NCI-H345 treated with DMSO at 0.1 percent for 48 hours (cell line): ENCODE data around the gene OVOL3.
"Not testable (repeated sequence)": the region's sequence is repeated elsewhere in the genome, so short reads cannot be mapped to it uniquely, and the experiment has no call there.

Experiments
- DNase-seq: peaks from one replicate; lab custom pipeline; 2025; ENCODE audit not compliant: unreplicated experiment; lab: John Stamatoyannopoulos, UW

The OVOL3 gene

DNA sequence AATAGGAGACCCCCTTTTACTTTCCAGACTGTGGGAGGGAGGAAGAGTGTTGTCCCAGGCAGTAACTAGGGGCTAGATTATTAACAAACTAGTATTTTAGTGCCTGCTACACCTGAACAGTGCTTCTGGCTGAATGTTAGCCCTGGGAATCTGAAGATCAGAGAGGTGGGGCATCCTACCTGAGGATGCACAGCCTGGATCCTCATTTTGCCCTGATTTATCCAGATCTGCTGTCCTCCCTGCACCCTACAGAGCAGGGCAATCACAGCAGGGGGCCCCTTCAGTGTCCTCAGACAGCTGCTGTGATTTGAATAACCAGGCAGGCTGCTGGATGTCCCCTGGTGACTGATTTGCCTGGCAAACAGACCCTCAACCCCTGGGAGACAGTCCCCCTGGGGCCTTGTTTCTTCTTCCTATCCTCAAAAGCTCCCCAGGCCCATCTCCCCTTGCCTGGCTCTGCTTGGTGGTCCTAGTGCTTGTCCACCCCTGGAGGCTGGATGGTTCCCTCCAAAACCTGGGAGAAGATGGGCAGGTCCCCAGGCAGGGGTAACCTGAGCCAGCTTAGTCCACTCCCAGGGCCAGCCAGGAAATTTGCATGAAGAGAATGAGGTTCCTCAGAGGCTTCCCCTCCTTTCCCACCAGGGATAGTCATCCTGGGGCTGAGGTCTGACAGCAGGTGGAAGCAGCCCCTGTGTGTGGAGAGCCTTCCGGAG, at the start of gene OVOL3:
Gene OVOL3, plus strand, starts transcription at position 657 of the 713 bp plus-strand sequence. CDS start 60 bp downstream, outside the sequence.
- no peak for DNase-seq

DNA sequence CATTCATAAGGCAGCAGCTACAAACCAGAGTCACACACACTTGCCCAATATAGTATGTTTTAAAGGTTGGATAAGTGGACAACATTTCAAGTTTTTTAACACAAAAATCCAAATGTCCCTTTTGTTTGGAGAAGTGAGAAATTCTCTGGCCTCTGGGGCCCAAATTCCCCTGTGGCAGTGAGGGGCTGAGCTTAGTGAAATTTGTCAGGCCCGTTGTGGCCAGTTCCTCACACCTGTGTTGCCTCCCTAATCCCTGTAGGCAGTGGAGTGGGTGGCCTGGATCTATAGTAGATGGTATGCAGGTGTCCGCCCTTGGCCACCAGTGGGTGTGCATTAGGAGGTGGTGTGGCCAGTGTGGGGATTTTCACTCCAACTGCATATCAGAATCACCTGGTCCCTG, 49.6 kb upstream of the OVOL3 start:
- DNase-seq, result no peak

- no peak for DNase-seq
These were observed 46.1 kb upstream of the OVOL3 start for GRCh38 chr19:36064826-36065225.

DNA sequence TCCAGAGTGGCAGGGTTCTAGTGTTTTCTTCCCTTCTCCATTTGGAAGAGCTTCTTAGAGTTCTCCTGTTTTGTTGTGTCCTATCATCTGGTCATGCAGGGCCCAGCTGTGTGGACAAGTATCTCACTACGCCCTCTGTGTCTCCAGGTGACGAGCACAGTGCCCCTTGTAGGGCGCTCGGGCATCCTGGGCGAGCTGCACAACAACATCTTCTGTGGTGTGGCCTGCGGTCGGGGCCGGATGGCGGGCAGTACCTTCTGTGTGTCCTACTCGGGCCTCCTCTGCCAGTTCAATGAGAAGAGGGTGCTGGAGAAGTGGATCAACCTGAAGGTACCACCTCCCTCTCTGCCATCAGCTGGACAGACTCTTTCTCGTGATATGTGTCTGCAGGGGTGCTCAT, 43.3 kb upstream of the OVOL3 start:
- no peak for DNase-seq

DNA sequence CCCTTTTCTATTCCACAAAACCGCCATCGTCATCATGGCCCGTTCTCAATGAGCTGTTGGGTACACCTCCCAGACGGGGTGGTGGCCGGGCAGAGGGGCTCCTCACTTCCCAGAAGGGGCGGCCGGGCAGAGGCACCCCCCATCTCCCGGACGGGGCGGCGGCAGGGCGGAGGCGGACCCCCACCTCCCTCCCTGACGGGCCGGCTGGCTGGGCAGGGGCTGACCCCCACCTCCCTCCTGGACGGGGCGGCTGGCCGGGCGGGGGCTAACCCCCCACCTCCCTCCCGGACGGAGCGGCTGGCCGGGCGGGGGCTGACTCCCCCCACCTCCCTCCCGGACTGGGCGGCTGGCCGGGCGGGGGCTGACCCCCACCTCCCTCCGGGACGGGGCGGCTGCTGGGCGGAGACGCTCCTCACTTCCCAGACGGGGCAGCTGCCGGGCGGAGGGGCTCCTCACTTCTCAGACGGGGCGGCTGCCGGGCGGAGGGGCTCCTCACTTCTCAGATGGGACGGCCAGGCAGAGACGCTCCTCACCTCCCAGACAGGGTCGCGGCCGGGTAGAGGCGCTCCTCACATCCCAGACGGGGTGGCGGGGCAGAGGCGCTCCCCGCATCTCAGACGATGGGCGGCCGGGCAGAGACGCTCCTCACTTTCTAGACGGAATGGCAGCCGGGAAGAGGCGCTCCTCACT, 42.0 kb upstream of the OVOL3 start:
- DNase-seq, result not testable (repeated sequence)

DNA sequence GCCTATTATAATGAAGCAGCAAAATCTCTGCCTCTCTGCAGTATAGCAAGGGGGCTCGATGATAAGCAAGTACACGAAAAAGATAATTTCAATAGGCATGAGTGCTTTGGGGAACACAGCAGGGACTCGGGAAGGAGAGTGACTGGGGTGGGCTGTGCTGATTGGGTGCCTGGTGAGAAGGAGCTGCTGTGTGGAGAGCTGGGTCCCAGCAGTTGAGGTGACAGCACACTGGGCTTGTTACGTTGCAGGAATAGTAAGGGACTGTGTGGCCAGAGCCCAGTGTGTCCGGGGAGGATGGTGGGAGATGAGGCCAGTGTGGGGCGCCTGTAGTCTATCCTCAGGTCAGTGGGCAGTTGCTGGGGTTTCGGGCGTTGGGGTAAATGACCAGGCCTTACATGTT, 38.9 kb upstream of the OVOL3 start:
- DNase-seq, result no peak

DNA sequence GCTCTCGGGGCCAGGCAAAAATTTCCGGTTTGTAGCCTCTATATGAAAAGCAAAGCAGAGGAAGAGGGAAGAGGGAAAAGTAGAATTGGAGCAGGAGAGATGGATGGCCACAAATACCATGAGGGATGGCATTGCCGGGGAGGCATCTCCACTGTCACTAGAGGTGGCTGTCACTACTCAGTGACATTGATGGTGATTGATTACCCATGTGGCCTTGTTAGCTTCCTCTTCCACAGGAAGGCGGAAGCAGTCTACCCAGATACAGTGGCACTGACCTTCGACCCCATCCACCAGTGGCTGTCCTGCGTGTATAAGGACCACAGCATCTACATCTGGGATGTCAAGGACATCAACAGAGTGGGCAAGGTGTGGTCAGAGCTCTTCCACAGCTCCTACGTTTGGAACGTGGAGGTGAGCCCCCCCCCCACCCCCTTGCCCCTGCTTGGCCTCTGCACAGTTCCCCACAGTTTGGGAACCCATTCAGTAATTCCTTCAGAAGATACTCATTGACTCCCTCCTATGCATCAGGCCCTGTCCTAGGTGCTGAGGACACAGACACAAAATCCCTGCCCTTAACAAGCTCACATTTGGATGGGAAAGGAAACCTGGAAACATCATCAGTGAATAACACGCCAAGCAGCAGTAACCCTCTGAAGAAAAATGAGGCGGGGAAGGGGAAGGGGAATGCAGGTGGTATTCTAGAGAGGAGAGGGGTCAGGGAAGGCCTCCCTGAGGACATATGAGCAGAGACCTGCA, 37.6 kb upstream of the OVOL3 start:
- DNase-seq, result no peak

DNA sequence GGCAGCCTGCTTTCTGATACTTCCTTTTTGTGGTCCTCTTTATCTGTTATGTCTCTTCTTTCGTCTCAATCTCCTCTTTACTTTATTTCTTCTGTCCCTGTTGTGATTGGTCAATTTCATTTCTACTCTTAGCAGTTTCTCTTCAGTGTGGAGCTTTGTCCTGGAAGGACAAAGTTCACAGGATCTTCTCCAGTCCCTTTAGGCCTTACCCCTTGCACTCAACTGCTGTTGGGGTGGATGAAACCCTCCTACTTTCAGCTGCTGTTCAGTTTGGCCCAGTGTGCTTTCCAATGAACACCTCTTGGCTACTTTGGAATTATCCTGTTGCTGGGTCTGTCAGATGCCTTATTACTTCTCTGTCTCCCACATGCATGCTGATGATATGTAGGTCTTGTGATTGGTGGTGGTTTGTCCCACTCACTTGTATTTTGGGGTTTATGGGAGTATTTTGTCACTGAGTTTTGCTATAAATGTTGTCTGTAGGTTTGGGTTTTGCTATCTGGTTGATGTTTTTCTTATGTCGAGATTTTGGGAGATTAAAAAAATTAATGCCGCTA, 31.5 kb upstream of the OVOL3 start:
- DNase-seq, result no peak

DNA sequence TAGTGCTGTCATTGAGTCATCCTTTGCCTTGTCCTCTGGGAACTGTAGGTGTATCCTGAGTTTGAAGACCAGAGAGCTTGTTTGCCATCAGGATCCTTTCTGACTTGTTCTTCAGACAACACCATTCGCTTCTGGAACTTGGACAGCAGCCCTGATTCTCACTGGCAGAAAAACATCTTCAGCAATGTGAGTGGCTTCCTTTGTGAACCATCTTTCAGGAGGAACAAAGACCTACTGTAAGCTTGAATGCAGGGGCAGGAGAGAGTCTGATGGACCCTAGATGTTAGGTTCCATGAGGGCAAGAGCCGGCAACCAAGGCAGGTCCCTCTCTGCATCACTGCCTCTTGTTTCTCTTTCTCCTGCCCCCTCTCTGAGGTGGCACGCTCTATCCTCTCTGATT, 29.6 kb upstream of the OVOL3 start:
- DNase-seq, result no peak

DNA sequence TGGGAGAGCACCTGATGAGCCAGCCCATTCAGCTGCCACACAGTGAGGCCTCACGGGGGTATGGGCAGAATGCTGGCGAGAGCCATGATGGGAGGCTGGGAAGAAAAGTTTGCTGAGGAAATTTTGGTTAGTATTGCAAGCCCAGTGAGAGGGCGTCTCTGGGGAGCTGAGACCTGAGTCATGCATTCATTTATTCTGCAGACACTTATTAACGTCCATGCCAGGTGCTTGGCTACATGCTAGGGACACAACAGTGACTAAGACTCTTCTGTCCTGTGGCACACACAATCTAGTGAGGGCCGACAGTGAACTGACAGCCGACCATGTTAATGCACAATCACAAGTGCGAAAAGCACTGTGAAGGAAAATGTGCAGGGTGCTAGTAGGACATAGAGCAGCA, 29.0 kb upstream of the OVOL3 start:
- DNase-seq, result no peak

- no peak for DNase-seq
These were observed 28.0 kb upstream of the OVOL3 start for GRCh38 chr19:36082916-36083315.

DNA sequence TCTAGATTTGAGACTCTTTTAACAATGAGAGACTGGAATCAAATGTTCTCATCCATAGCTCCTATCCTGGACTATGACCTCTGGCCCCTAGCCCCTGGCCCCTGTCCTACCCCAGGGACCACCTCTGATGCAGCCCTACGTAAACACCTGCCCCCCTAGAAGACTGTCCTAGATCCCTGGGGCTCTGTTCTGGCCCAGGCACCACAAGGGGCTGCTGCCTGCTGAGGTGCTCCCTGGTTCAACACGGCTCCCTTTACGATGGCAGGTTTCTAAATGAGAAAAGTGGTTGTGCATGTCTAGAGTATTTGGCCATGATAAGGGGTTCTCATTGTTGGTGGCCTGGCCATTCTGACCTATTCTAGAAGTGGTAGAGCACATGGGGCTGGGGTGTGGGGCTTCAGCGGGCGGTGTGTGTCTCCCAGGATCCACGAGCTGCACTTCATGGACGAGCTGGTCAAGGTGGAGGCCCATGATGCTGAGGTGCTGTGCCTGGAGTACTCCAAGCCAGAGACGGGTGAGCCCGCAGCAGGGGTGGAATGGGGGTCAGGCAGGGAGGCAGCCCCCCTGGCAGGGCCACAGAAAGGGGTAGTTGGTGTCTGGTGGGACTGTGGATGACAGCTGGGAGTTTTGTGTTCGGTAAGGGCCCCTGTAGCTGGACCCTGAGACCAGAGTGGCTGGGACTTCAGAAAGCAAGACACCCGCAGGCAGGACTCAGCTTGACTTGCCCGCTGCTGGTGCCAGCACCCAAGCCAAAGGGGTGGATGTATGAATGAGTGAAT, 26.5 kb upstream of the OVOL3 start:
- no peak for DNase-seq

DNA sequence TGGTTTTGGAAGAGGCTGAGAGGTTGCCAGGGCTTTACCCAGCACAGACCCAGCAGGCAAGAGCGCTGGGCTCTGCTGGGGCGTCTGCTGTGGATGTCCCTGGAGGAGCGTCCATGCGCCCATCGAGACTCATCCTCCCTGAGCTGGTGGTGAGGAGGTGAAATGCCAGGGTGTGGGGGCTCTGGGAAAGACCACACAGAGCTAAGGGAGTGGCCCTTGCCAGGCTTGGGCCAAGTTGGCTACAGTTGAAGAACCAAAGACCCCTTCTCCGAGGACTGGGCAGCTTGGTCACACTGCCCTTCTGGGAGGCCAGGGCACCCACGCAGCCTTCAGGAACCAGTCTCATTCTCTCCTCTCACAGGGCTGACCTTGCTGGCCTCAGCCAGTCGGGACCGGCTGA, 24.6 kb upstream of the OVOL3 start:
- no peak for DNase-seq

DNA sequence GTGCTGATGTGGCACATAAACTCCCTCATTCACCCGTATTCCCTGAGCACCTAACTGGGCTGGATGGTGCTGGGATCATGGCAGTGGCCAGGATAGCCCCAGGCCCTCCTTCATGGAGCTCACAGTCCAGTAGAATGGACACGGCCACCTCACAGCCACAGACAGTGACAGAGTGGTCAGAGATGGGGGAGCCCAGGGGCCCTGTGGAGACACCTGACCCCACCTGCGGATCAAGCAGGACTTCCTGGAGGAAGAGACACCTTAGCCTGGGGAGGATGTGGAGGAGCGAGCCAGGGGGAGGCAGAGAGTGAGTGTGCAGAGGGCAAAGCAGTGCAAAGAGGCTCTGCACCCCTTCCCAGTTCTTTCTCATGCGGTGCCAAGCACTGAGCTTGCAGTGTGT, 21.1 kb upstream of the OVOL3 start:
- no peak for DNase-seq

DNA sequence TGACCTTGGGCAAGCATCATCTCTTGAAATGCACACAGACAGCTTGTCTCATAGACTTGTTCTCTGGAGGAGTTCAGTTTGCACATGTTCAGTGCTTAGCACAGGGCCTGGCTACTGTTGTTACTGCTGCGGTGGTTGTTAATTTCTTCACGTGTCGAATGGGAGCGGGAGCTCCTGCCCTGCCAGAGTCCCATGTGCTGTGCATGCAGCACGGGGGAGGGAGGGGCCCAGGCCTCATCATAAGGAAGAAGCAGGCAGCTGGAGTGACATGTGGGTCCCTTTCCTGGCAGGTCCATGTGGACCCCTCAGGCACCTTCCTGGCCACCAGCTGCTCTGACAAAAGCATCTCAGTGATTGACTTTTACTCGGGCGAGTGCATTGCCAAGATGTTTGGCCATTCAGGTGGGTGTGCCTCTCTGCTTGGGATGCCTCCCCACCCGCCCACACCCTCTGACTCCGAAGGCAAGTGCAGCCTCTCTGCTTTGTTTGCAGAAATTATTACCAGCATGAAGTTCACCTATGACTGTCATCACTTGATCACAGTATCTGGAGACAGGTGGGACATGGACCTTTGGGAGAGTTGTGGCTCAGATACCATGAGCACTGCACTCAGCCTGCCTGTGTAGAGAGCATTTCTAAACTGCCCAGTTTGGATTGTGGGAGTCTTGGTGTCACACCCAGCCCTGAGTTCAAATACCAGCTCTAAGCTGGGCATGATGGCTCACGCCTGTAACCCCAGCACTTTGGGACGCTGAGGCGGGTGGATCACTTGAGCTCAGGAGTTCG, 19.8 kb upstream of the OVOL3 start:
- no peak for DNase-seq

- no peak for DNase-seq
These were observed 18.4 kb upstream of the OVOL3 start for GRCh38 chr19:36092566-36092965.

- DNase-seq, result no peak
These were observed 17.7 kb upstream of the OVOL3 start for GRCh38 chr19:36093146-36093662.

- no peak for DNase-seq
These were observed 17.3 kb upstream of the OVOL3 start for GRCh38 chr19:36093687-36094086.

DNA sequence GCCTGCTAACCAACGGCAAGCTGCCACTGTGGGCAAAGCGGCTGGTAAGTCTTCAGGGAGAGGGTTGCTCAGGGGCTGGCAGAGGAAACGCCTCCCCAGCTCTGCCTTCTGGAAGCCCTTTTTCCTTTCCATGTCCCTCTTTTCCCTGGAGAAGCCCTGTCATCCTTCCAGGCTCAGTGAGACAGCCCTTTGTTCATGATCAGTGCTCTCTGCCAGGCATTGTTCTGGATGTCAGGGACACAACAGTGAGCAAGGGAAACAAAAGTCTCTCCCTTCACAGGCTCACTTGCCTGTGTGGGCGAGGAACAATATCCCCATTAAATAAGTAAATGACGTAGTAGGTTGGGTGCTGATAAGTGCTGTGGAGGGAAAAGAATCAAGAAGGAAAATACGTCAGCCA, 13.9 kb upstream of the OVOL3 start:
- DNase-seq, result no peak

DNA sequence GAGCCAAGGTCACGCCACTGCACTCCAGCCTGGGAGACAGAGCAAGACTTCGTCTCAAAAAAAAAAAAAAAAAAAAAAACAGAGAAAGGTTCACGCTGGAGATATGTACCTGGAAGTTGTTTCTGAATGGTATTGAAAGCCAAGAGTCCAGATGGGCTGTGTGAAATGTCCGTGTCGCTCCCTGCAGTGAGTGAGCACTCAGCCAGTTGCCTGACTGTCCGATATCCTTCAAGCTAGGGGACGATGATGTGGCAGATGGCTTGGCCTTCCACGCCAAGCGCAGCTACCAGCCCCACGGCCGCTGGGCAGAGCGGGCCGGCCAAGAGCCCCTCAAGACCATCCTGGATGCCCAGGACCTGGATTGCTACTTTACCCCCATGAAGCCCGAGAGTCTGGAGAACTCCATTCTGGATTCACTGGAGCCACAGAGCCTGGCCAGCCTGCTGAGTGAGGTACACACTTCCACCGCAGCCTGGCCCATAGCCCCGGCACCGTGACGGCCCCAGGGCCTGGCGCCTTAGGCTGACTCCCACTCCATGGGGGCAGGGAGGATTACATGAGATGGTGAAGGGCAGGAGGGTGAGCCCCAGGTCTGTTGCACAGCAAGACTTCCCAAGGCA, 11.7 kb upstream of the OVOL3 start:
- DNase-seq, result no peak
